Testis (tissue), 3 donors: ENCODE data around the gene CRB1. TPM values are rescaled to one million over a fixed set of nuclear protein-coding genes. Genes with fewer than 3 reads are reported as not detected.

ENCODE experiments used
- DNase-seq: peaks from one replicate; pipeline ENCODE4 v3.0.0-alpha.2; 2019
- H3K27ac ChIP-seq, 2 donors: fragments of 200-600 bp; sonication (generic); one replicate each; pipeline ENCODE4 v1.5.1; 2019
- H3K27me3 ChIP-seq: fragments of 200-600 bp; sonication (generic); one replicate; pipeline ENCODE4 v1.5.1; 2019
- H3K36me3 ChIP-seq: fragments of 200-600 bp; sonication (generic); one replicate; pipeline ENCODE4 v1.5.1; 2017; ENCODE audit warnings: low read depth; ENCODE audit errors: missing control alignments
- H3K4me1 ChIP-seq: fragments of 200-600 bp; sonication (generic); one replicate; pipeline ENCODE4 v1.5.1; 2019
- H3K4me3 ChIP-seq, 2 donors: fragments of 200-600 bp; sonication (generic); one replicate each; pipeline ENCODE4 v1.5.1; 2017 to 2019
- H3K9me3 ChIP-seq: fragments of 200-600 bp; sonication (generic); one replicate; pipeline ENCODE4 v1.5.1; 2017
- POLR2A ChIP-seq: fragments of 450-650 bp; IDR thresholded peaks from one replicate; pipeline ENCODE4 v1.6.1; 2017; ENCODE audit warnings: antibody characterized with exemption, mild to moderate bottlenecking, moderate library complexity
- WGBS, 2 donors: methylation state at CpG; one replicate each; pipeline ENCODE4 v1.1.5; 2018; 5-methylcytosine and 5-hydroxymethylcytosine counted together
- intact Hi-C: fragments of 100-400 bp; cut with DNase I; formaldehyde crosslinking; loops from one replicate; pipeline ENCODE4 v1.15.1; 2023; ENCODE audit warnings: low total_unique reads
- polyA plus RNA-seq: library from polyadenylated mRNA; stranded (reverse); fragments of 350-450 nt; fragmentation: Illumina TruSeq; extraction: RNeasy Lipid Tissue Mini Kit (QIAGEN cat#74804); gene quantifications from one replicate; pipeline ENCODE4 v1.2.3, GENCODE V29; 2014; ENCODE audit warnings: low read depth, low replicate concordance; ENCODE audit not compliant: insufficient read depth
- total RNA-seq, 2 donors: library from RNA; depleted of rRNA; stranded (reverse); fragments of >200 nt; gene quantifications; one replicate each; pipeline ENCODE4 v1.2.3, GENCODE V29; 2016
- TF ChIP-seq, protein P1 (sequence below), 3 experiments: fragments of 450-650 bp in 2 of 3; fragments of 200-600 bp in 1 of 3; sonication (generic) in 1 of 3; IDR thresholded peaks; one replicate each; pipeline ENCODE4 v1.5.1; 2016 to 2019; ENCODE audit warnings: antibody characterized with exemption in 3 of 3, mild to moderate bottlenecking in 2 of 3, moderate library complexity in 1 of 3

CRB1 gene
- total and polyA plus RNA-seq, 3 donors from 2014 or later = 7.4 to 14.7 (median 12.9) TPM

DNA sequence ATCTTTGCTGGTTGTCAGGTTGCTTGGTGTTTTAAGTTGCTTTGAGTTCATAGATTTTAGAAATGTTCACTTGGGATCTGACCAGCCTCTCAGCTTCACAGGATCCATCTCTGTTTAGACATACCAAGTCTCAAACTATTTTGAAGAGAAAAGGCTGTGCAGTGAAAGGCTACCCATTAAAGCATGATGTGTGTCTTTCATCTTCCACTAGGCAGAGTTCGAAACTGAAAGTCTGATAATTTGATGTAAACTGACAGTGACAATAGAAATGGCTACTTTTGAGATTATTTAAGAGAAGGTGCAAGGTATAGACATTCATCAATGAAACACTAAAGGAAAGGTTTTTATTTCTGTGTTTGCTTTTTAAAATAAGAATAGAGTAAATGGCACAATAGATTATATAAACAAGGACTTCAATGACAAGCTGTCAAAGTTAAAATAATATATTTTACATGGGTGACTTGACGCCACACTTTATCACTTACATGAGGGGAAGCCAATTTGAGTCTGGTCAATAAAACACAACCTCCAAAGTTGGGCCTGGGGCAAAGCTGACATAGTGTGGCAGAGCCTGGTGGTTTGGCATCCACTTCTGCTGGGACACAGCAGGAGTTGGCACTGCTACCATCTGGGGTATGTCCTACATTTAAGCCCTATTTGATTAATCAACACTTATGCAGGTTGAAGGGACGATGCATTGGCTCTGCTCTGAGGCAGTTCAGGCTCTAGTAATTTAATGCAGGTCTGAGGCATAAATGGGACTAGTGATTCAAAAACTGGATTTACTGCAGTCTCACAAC is 197.7 kb downstream of the CRB1 start:
- no peaks in the 10 kb centered on the region for H3K9me3 ChIP-seq
- TF ChIP-seq, protein P1, sequence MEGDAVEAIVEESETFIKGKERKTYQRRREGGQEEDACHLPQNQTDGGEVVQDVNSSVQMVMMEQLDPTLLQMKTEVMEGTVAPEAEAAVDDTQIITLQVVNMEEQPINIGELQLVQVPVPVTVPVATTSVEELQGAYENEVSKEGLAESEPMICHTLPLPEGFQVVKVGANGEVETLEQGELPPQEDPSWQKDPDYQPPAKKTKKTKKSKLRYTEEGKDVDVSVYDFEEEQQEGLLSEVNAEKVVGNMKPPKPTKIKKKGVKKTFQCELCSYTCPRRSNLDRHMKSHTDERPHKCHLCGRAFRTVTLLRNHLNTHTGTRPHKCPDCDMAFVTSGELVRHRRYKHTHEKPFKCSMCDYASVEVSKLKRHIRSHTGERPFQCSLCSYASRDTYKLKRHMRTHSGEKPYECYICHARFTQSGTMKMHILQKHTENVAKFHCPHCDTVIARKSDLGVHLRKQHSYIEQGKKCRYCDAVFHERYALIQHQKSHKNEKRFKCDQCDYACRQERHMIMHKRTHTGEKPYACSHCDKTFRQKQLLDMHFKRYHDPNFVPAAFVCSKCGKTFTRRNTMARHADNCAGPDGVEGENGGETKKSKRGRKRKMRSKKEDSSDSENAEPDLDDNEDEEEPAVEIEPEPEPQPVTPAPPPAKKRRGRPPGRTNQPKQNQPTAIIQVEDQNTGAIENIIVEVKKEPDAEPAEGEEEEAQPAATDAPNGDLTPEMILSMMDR (IDR thresholded peaks at IDR 0.05) = no peak
- no peak for TF ChIP-seq POLR2A
- no peaks in the 10 kb centered on the region for H3K36me3 ChIP-seq
- H3K27ac ChIP-seq = no peak overlapping the region
- 78 to 85% methylated on average over 3 of the region's 3 CpGs for whole genome bisulfite sequencing, 2 donors
- no peak for DNase-seq
- intact Hi-C loops = no loop called here
- no peak overlapping the region for H3K4me3 ChIP-seq
- H3K4me1 ChIP-seq = peaks cover 33% of the 10 kb centered on the region
- no peaks in the 10 kb centered on the region for H3K27me3 ChIP-seq

DNA sequence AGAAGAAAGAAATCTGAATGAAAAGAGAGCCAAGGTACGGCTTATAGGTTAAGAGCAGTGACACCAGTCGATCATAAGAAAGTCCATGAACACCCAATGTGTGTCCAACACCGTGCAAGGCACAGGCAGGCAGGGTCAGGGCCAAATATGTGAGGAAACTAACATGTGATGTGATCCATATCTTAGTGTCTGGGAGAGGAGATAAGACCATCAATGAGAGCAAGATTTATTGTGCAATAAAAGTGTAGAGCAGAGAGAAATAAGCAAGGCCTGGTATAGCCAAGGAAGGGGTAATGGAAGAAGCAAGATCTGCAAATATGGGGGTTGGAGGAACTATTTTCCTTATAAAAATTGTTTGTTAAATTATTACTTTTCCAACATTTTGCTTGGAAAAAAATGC is 198.8 kb downstream of the CRB1 start:
- Histone ChIP-seq H3K4me3 (no peak overlapping the region), H3K27ac (no peak overlapping the region), H3K36me3 (no peaks in the 10 kb centered on the region), H3K27me3 (no peaks in the 10 kb centered on the region), H3K4me1 (peaks cover 44% of the 10 kb centered on the region), H3K9me3 (no peaks in the 10 kb centered on the region)
- whole genome bisulfite sequencing, 2 donors = 50 to 61% methylated on average over 3 of the region's 3 CpGs
- TF ChIP-seq POLR2A = no peak
- TF ChIP-seq, protein P1 (IDR thresholded peaks at IDR 0.05) = no peak
- no peak for DNase-seq
- intact Hi-C loops = no loop called here

DNA sequence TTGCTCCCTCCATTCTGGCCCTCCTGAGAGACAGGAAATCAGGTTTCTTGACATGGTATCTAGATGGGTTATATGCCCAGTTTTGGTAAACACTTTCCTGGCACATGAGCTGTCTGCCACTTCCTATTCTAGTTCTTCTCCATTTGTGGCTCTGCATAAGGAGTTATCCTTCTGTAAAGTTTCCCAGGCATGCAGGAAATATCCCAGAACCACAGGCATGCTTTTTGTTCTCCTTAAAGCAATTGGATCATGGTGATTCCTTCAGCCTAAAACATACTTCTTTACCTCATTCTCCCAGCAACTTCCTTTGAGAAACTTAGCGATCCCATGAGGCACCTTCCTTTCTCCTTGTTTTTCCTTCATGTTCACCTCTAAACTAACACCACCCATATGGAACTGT is 199.8 kb downstream of the CRB1 start:
- no peak for DNase-seq
- intact Hi-C loops = no loop called here
- 83 to 91% methylated on average over 1 of the region's 1 CpG for WGBS, 2 donors
- Histone ChIP-seq H3K27ac (no peak overlapping the region), H3K9me3 (no peaks in the 10 kb centered on the region), H3K4me1 (peaks cover 49% of the 10 kb centered on the region), H3K27me3 (no peaks in the 10 kb centered on the region), H3K36me3 (no peaks in the 10 kb centered on the region), H3K4me3 (no peak overlapping the region)
- TF ChIP-seq, protein P1 (IDR thresholded peaks at IDR 0.05) = no peak
- no peak for TF ChIP-seq POLR2A

GRCh38 chr1:197468543-197469175 is 200.6 kb downstream of the CRB1 start:
- H3K27ac ChIP-seq = no peak overlapping the region
- H3K4me1 ChIP-seq = peaks cover 49% of the 10 kb centered on the region
- DNase-seq = no peak
- TF ChIP-seq, protein P1 (IDR thresholded peaks at IDR 0.05) = no peak
- TF ChIP-seq POLR2A = no peak
- no peaks in the 10 kb centered on the region for H3K27me3 ChIP-seq
- no peak overlapping the region for H3K4me3 ChIP-seq
- H3K9me3 ChIP-seq = no peaks in the 10 kb centered on the region
- 81 to 91% methylated on average over 9 of the region's 9 CpGs for WGBS, 2 donors
- no peaks in the 10 kb centered on the region for H3K36me3 ChIP-seq
- intact Hi-C loops = no loop called here
